ENCODE measurements around the gene CFAP299.
"Not testable (repeated sequence)": the region's sequence is repeated elsewhere in the genome, so short reads cannot be mapped to it uniquely, and the experiment has no call there.

GRCh38 chr4:80290665-80291064 is 44.9 kb upstream of the CFAP299 start:
- TF ChIP-seq POLR2A, EP300, POLR2AphosphoS5 (IDR thresholded peaks at IDR 0.05): not testable (repeated sequence)
- TF ChIP-seq, protein P1, sequence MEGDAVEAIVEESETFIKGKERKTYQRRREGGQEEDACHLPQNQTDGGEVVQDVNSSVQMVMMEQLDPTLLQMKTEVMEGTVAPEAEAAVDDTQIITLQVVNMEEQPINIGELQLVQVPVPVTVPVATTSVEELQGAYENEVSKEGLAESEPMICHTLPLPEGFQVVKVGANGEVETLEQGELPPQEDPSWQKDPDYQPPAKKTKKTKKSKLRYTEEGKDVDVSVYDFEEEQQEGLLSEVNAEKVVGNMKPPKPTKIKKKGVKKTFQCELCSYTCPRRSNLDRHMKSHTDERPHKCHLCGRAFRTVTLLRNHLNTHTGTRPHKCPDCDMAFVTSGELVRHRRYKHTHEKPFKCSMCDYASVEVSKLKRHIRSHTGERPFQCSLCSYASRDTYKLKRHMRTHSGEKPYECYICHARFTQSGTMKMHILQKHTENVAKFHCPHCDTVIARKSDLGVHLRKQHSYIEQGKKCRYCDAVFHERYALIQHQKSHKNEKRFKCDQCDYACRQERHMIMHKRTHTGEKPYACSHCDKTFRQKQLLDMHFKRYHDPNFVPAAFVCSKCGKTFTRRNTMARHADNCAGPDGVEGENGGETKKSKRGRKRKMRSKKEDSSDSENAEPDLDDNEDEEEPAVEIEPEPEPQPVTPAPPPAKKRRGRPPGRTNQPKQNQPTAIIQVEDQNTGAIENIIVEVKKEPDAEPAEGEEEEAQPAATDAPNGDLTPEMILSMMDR (IDR thresholded peaks at IDR 0.05) = not testable (repeated sequence)

All from gastroesophageal sphincter (tissue), 3 donors.